SK-N-SH treated with all-trans-retinoic acid at 6 μM for 48 hours (cell line): ENCODE results near the gene ROBO1.

Experiments
- ATAC-seq: fragments of 200-7000 bp; cut with Tn5 transposase; 3 replicates; pipeline ENCODE4 v1.9.1; 2020; ENCODE audit warnings: mild to moderate bottlenecking, moderate library complexity
- ARNTL ChIP-seq: fragments of 450-650 bp; formaldehyde crosslinking; IDR thresholded peaks from 2 replicates; pipeline ENCODE4 v1.5.0; 2020; ENCODE audit warnings: low read depth, mild to moderate bottlenecking, moderate library complexity, borderline replicate concordance
- BACH2 ChIP-seq: fragments of 250-450 bp; sonication (Bioruptor Pico); IDR thresholded peaks from 2 replicates; pipeline ENCODE4 v1.9.0; 2021; ENCODE audit warnings: mild to moderate bottlenecking, borderline replicate concordance
- CSDC2 ChIP-seq: fragments of 250-450 bp; sonication (Bioruptor Pico); IDR thresholded peaks from 2 replicates; pipeline ENCODE4 v1.5.0; 2020; ENCODE audit warnings: mild to moderate bottlenecking, moderate library complexity
- ESRRG ChIP-seq: fragments of 250-450 bp; sonication (Bioruptor Pico); IDR thresholded peaks from 2 replicates; pipeline ENCODE4 v1.6.1; 2021; ENCODE audit warnings: mild to moderate bottlenecking
- GLIS3 ChIP-seq: fragments of 250-450 bp; sonication (Bioruptor Pico); IDR thresholded peaks from 2 replicates; pipeline ENCODE4 v1.5.0; 2020; ENCODE audit warnings: mild to moderate bottlenecking, moderate library complexity
- ISL1 ChIP-seq: fragments of 250-450 bp; sonication (Bioruptor Pico); IDR thresholded peaks from 2 replicates; pipeline ENCODE4 v2.1.2; 2022; ENCODE audit warnings: mild to moderate bottlenecking, moderate library complexity
- OSR1 ChIP-seq: fragments of 250-450 bp; sonication (Bioruptor Pico); IDR thresholded peaks from 2 replicates; pipeline ENCODE4 v1.8.0; 2022; ENCODE audit warnings: moderate library complexity, mild to moderate bottlenecking, inconsistent platforms
- PPARA ChIP-seq: fragments of 250-450 bp; sonication (Bioruptor Pico); IDR thresholded peaks from 2 replicates; pipeline ENCODE4 v1.5.0; 2020; ENCODE audit warnings: mild to moderate bottlenecking, borderline replicate concordance
- RARB ChIP-seq: fragments of 250-450 bp; sonication (Bioruptor Pico); IDR thresholded peaks from 2 replicates; pipeline ENCODE4 v1.8.0; 2021; ENCODE audit warnings: mild to moderate bottlenecking, moderate library complexity
- SNAI2 ChIP-seq: fragments of 250-450 bp; sonication (Bioruptor Pico); IDR thresholded peaks from 2 replicates; pipeline ENCODE4 v1.5.0; 2020; ENCODE audit warnings: mild to moderate bottlenecking, moderate library complexity
- TCF4 ChIP-seq: fragments of 250-450 bp; sonication (Bioruptor Pico); IDR thresholded peaks from 2 replicates; pipeline ENCODE4 v1.8.0; 2021; ENCODE audit warnings: mild to moderate bottlenecking, moderate library complexity, borderline replicate concordance
- ZC3H10 ChIP-seq: fragments of 250-450 bp; sonication (Bioruptor Pico); IDR thresholded peaks from 2 replicates; pipeline ENCODE4 v1.5.1; 2021; ENCODE audit warnings: mild to moderate bottlenecking, moderate library complexity
- ZFP3 ChIP-seq: fragments of 250-450 bp; sonication (Bioruptor Pico); IDR thresholded peaks from 2 replicates; pipeline ENCODE4 v1.5.0; 2020; ENCODE audit warnings: mild to moderate bottlenecking, moderate library complexity
- ZFP30 ChIP-seq: fragments of 450-650 bp; formaldehyde crosslinking; IDR thresholded peaks from 2 replicates; pipeline ENCODE4 v1.5.0; 2022; ENCODE audit warnings: mild to moderate bottlenecking, moderate library complexity
- ZNF70 ChIP-seq: fragments of 450-650 bp; formaldehyde crosslinking; IDR thresholded peaks from 2 replicates; pipeline ENCODE4 v1.5.0; 2020; ENCODE audit warnings: mild to moderate bottlenecking, moderate library complexity
- TF ChIP-seq, protein P1 (sequence below): fragments of 250-450 bp; sonication (Bioruptor Pico); IDR thresholded peaks from 2 replicates; pipeline ENCODE4 v1.8.0; 2020; ENCODE audit warnings: mild to moderate bottlenecking, moderate library complexity, borderline replicate concordance
- TF ChIP-seq, protein P2 (sequence below): fragments of 250-450 bp; sonication (Bioruptor Pico); IDR thresholded peaks from 2 replicates; pipeline ENCODE4 v1.5.1; 2021; ENCODE audit warnings: mild to moderate bottlenecking, moderate library complexity
- TF ChIP-seq, protein P3 (sequence below): fragments of 250-450 bp; sonication (Bioruptor Pico); IDR thresholded peaks from 2 replicates; pipeline ENCODE4 v1.5.1; 2020; ENCODE audit warnings: low read depth, mild to moderate bottlenecking, moderate library complexity
- TF ChIP-seq, protein P4 (sequence below): fragments of 250-450 bp; sonication (Bioruptor Pico); IDR thresholded peaks from 2 replicates; pipeline ENCODE4 v1.5.0; 2020; ENCODE audit warnings: mild to moderate bottlenecking, moderate library complexity
- TF ChIP-seq, protein P5 (sequence below): fragments of 250-450 bp; sonication (Bioruptor Pico); IDR thresholded peaks from 2 replicates; pipeline ENCODE4 v1.8.0; 2021; ENCODE audit warnings: low read depth, mild to moderate bottlenecking, moderate library complexity, borderline replicate concordance

ROBO1 gene

DNA sequence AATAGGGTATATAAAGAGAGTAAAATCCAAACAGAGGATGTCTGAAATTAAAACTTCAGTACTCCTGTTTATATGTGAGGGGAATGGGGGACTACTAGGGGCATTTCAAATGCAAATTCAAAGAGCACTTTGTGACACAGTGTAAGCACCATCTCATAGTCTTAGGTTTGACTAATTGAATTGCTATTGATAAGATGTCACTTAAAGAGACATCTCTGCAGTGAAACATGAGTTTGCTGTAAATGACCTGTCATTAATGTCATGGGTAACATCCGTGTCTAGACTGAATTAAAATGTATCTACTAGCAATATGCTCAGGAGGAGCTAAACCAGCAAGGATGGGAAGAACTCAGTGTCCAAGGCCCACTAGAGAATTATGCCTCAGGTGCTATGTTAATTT lies 41.0 kb downstream of the ROBO1 start:
- ATAC-seq = no peak
- TF ChIP-seq ZFP30 (CRISPR knock-in tag) (no peak), ESRRG (no peak), ZFP3 (CRISPR knock-in tag) (no peak), TCF4 (CRISPR knock-in tag) (no peak), GLIS3 (CRISPR knock-in tag) (no peak), CSDC2 (CRISPR knock-in tag) (no peak), ARNTL (CRISPR knock-in tag) (no peak), ZNF70 (CRISPR knock-in tag) (no peak), SNAI2 (CRISPR knock-in tag) (no peak), PPARA (no peak), OSR1 (no peak), RARB (CRISPR knock-in tag) (no peak), BACH2 (CRISPR knock-in tag) (no peak), ZC3H10 (CRISPR knock-in tag) (no peak)
- TF ChIP-seq, protein P1, sequence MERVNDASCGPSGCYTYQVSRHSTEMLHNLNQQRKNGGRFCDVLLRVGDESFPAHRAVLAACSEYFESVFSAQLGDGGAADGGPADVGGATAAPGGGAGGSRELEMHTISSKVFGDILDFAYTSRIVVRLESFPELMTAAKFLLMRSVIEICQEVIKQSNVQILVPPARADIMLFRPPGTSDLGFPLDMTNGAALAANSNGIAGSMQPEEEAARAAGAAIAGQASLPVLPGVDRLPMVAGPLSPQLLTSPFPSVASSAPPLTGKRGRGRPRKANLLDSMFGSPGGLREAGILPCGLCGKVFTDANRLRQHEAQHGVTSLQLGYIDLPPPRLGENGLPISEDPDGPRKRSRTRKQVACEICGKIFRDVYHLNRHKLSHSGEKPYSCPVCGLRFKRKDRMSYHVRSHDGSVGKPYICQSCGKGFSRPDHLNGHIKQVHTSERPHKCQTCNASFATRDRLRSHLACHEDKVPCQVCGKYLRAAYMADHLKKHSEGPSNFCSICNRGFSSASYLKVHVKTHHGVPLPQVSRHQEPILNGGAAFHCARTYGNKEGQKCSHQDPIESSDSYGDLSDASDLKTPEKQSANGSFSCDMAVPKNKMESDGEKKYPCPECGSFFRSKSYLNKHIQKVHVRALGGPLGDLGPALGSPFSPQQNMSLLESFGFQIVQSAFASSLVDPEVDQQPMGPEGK = no peak
- TF ChIP-seq, protein P2, sequence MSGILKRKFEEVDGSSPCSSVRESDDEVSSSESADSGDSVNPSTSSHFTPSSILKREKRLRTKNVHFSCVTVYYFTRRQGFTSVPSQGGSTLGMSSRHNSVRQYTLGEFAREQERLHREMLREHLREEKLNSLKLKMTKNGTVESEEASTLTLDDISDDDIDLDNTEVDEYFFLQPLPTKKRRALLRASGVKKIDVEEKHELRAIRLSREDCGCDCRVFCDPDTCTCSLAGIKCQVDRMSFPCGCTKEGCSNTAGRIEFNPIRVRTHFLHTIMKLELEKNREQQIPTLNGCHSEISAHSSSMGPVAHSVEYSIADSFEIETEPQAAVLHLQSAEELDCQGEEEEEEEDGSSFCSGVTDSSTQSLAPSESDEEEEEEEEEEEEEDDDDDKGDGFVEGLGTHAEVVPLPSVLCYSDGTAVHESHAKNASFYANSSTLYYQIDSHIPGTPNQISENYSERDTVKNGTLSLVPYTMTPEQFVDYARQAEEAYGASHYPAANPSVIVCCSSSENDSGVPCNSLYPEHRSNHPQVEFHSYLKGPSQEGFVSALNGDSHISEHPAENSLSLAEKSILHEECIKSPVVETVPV (CRISPR knock-in tag) = no peak
- TF ChIP-seq, protein P3, sequence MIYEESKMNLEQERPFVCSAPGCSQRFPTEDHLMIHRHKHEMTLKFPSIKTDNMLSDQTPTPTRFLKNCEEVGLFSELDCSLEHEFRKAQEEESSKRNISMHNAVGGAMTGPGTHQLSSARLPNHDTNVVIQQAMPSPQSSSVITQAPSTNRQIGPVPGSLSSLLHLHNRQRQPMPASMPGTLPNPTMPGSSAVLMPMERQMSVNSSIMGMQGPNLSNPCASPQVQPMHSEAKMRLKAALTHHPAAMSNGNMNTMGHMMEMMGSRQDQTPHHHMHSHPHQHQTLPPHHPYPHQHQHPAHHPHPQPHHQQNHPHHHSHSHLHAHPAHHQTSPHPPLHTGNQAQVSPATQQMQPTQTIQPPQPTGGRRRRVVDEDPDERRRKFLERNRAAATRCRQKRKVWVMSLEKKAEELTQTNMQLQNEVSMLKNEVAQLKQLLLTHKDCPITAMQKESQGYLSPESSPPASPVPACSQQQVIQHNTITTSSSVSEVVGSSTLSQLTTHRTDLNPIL (CRISPR knock-in tag) = no peak
- TF ChIP-seq, protein P4, sequence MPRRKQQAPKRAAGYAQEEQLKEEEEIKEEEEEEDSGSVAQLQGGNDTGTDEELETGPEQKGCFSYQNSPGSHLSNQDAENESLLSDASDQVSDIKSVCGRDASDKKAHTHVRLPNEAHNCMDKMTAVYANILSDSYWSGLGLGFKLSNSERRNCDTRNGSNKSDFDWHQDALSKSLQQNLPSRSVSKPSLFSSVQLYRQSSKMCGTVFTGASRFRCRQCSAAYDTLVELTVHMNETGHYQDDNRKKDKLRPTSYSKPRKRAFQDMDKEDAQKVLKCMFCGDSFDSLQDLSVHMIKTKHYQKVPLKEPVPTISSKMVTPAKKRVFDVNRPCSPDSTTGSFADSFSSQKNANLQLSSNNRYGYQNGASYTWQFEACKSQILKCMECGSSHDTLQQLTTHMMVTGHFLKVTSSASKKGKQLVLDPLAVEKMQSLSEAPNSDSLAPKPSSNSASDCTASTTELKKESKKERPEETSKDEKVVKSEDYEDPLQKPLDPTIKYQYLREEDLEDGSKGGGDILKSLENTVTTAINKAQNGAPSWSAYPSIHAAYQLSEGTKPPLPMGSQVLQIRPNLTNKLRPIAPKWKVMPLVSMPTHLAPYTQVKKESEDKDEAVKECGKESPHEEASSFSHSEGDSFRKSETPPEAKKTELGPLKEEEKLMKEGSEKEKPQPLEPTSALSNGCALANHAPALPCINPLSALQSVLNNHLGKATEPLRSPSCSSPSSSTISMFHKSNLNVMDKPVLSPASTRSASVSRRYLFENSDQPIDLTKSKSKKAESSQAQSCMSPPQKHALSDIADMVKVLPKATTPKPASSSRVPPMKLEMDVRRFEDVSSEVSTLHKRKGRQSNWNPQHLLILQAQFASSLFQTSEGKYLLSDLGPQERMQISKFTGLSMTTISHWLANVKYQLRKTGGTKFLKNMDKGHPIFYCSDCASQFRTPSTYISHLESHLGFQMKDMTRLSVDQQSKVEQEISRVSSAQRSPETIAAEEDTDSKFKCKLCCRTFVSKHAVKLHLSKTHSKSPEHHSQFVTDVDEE (CRISPR knock-in tag) = no peak
- TF ChIP-seq, protein P5, sequence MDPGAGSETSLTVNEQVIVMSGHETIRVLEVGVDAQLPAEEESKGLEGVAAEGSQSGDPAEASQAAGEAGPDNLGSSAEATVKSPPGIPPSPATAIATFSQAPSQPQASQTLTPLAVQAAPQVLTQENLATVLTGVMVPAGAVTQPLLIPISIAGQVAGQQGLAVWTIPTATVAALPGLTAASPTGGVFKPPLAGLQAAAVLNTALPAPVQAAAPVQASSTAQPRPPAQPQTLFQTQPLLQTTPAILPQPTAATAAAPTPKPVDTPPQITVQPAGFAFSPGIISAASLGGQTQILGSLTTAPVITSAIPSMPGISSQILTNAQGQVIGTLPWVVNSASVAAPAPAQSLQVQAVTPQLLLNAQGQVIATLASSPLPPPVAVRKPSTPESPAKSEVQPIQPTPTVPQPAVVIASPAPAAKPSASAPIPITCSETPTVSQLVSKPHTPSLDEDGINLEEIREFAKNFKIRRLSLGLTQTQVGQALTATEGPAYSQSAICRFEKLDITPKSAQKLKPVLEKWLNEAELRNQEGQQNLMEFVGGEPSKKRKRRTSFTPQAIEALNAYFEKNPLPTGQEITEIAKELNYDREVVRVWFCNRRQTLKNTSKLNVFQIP (CRISPR knock-in tag) = no peak
- TF ChIP-seq, all 23 proteins: peak for 0

DNA sequence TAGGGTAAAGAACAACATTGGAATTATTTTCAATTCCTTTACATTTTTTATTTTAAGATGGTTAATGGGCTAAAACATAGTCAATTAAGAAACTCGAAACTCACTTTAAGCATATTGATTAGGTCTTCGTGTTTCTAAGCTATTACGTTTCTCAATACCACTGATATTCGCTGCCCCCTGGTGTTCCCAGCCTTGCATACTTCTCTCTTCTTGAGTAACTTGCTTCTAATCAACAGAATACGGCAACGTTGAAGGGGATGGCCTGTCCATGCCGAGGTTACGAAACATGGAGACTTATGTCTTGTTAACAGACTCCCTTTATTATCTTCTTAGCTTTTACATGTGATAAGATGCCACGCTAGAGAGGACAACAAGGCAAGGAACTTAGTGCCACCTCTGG lies 43.6 kb downstream of the ROBO1 start:
- TF ChIP-seq, protein P2 (CRISPR knock-in tag) = no peak
- no peak for TF ChIP-seq ESRRG
- TF ChIP-seq, protein P1 = no peak
- TF ChIP-seq OSR1 = no peak
- no peak for TF ChIP-seq ISL1 (CRISPR knock-in tag)
- no peak for TF ChIP-seq TCF4 (CRISPR knock-in tag)
- ATAC-seq = no peak
